Endothelial cell (in vitro differentiated cells): Measurements from ENCODE around the gene ATP2C2. TPM values are rescaled to one million over a fixed set of nuclear protein-coding genes. Genes with fewer than 3 reads are reported as not detected.

ENCODE experiments used
- DNase-seq: peaks from one replicate; pipeline ENCODE4 v3.0.0; 2021; ENCODE audit warnings: low spot score
- H3K27ac Mint-ChIP-seq: one replicate; pipeline ENCODE4 v1.8.0; 2021; ENCODE audit warnings: mixed read lengths, inconsistent platforms; ENCODE audit not compliant: unreplicated experiment
- H3K27me3 Mint-ChIP-seq: one replicate; pipeline ENCODE4 v1.8.0; 2021; ENCODE audit warnings: mild to moderate bottlenecking, moderate library complexity, mixed read lengths, inconsistent platforms; ENCODE audit not compliant: unreplicated experiment
- H3K36me3 Mint-ChIP-seq: one replicate; pipeline ENCODE4 v1.8.0; 2021; ENCODE audit warnings: mild to moderate bottlenecking, low read depth, mixed read lengths, inconsistent platforms; ENCODE audit not compliant: unreplicated experiment
- H3K4me1 Mint-ChIP-seq: one replicate; pipeline ENCODE4 v1.8.0; 2021; ENCODE audit warnings: mild to moderate bottlenecking, mixed read lengths, inconsistent platforms; ENCODE audit not compliant: unreplicated experiment
- H3K4me3 Mint-ChIP-seq: one replicate; pipeline ENCODE4 v1.8.0; 2021; ENCODE audit warnings: mild to moderate bottlenecking, mixed read lengths, inconsistent platforms; ENCODE audit not compliant: unreplicated experiment
- H3K9me3 Mint-ChIP-seq: one replicate; pipeline ENCODE4 v1.8.0; 2021; ENCODE audit warnings: mixed read lengths, inconsistent platforms; ENCODE audit not compliant: unreplicated experiment
- CTCF ChIP-seq: fragments of 200-600 bp; sonication (generic); IDR thresholded peaks from one replicate; pipeline ENCODE4 v1.5.0; 2021; ENCODE audit warnings: antibody characterized with exemption; ENCODE audit not compliant: unreplicated experiment
- total RNA-seq: library from RNA; stranded (reverse); fragmentation: NEBNext Ultra II Directional; extraction: Animal tissue kit (Norgen Biotek cat#: 25700); gene quantifications from one replicate; pipeline ENCODE4 v1.2.1, GENCODE V29; 2021; ENCODE audit not compliant: unreplicated experiment

The ATP2C2 gene
- total RNA-seq, 1 donor from 2014 or later = 2.7 TPM

- peaks cover 9% of the 10 kb centered on the region for H3K27me3 Mint-ChIP-seq
- no peaks in the 10 kb centered on the region for H3K36me3 Mint-ChIP-seq
- DNase-seq = no peak
- H3K4me3 Mint-ChIP-seq = no peak overlapping the region
- H3K27ac Mint-ChIP-seq = no peak overlapping the region
- H3K9me3 Mint-ChIP-seq = no peaks in the 10 kb centered on the region
- no peaks in the 10 kb centered on the region for H3K4me1 Mint-ChIP-seq
- TF ChIP-seq CTCF = no peak
Measured at GRCh38 chr16:84329016-84329415, 39.3 kb upstream of the ATP2C2 start.

- DNase-seq = no peak
- Mint-ChIP-seq H3K27ac (no peak overlapping the region), H3K4me3 (no peak overlapping the region), H3K9me3 (no peaks in the 10 kb centered on the region), H3K36me3 (no peaks in the 10 kb centered on the region), H3K4me1 (no peaks in the 10 kb centered on the region), H3K27me3 (peaks cover 9% of the 10 kb centered on the region)
- no peak for TF ChIP-seq CTCF
Measured at GRCh38 chr16:84329843-84330684, 38.3 kb upstream of the ATP2C2 start.

DNA sequence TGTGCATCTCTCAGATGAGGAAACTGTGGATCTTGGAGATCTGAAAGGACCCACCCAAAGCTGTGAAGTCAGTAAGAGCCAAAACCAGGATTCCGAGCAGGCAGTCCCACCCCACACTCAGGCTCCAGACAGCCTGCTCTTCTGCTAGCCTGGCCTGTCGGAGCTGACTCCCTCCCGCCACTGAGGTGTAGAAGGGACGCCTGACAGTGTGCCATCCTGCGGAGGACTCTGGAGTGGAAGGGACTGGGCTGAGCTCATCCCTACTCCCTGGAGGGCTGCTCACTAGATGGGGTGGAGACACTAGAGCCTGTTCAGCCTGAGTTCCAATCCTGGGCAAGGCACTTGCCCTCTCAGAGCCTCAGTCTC is 37.7 kb upstream of the ATP2C2 start:
- no peak for TF ChIP-seq CTCF
- no peaks in the 10 kb centered on the region for H3K9me3 Mint-ChIP-seq

GRCh38 chr16:84331998-84332780 is 36.1 kb upstream of the ATP2C2 start:
- H3K4me1 Mint-ChIP-seq = no peaks in the 10 kb centered on the region
- H3K4me3 Mint-ChIP-seq = no peak overlapping the region
- H3K9me3 Mint-ChIP-seq = no peaks in the 10 kb centered on the region
- DNase-seq = no peak
- no peak for TF ChIP-seq CTCF
- H3K27ac Mint-ChIP-seq = no peak overlapping the region
- no peaks in the 10 kb centered on the region for H3K36me3 Mint-ChIP-seq
- H3K27me3 Mint-ChIP-seq = peaks cover 9% of the 10 kb centered on the region

More for the DNA sequence above, 37.7 kb upstream of the ATP2C2 start:
- no peak for DNase-seq
- Mint-ChIP-seq H3K27me3 (peaks cover 9% of the 10 kb centered on the region), H3K27ac (no peak overlapping the region), H3K36me3 (no peaks in the 10 kb centered on the region), H3K4me3 (no peak overlapping the region), H3K4me1 (no peaks in the 10 kb centered on the region)
